Panc1 (cell line): Measurements from ENCODE around the gene BCAN. TPM values are rescaled to one million over a fixed set of nuclear protein-coding genes. Genes with fewer than 3 reads are reported as not detected.

Experiments
- ATAC-seq: fragments of 200-7000 bp; cut with Tn5 transposase; 2 replicates; pipeline ENCODE4 v1.9.1; 2020; ENCODE audit warnings: mild to moderate bottlenecking, moderate library complexity
- BruUV-seq: library from RNA; stranded (reverse); fragments of 400-500 nt; replicated peaks from 2 replicates; lab custom pipeline; 2021; lab: Mats Ljungman, UMichigan
- CTCF ChIA-PET: fragments of 300-600 bp; sonication (Branson Sonifier 250); formaldehyde crosslinking; loops from one replicate; lab custom pipeline; 2022; ENCODE audit warnings: antibody characterized with exemption; lab: Charles Lee
- POLR2A ChIA-PET: fragments of 300-600 bp; sonication (Branson Sonifier 250); formaldehyde crosslinking; loops from one replicate; lab custom pipeline; 2022; ENCODE audit warnings: antibody characterized with exemption; lab: Charles Lee
- DNase-seq: peaks from one replicate; pipeline ENCODE4 v3.0.0-alpha.2; 2010; ENCODE audit warnings: low read depth, low spot score
- H3K27ac ChIP-seq: 2 replicates; pipeline ENCODE4 v1.5.1; 2011; ENCODE audit warnings: mild to moderate bottlenecking, low read length, inconsistent platforms
- H3K27me3 ChIP-seq: fragments of 200-500 bp; sonication (Bioruptor generic); 2 replicates; pipeline ENCODE4 v1.6.0; 2014; ENCODE audit warnings: low read length, inconsistent platforms; ENCODE audit not compliant: control insufficient read depth, insufficient read depth
- H3K36me3 ChIP-seq: fragments of 200-500 bp; sonication (Bioruptor generic); 2 replicates; pipeline ENCODE4 v1.5.1; 2014; ENCODE audit warnings: inconsistent platforms, mild to moderate bottlenecking, low read length, moderate library complexity; ENCODE audit not compliant: control insufficient read depth, insufficient read depth
- H3K4me1 ChIP-seq: 2 replicates; pipeline ENCODE4 v1.5.1; 2011; ENCODE audit warnings: inconsistent platforms, mild to moderate bottlenecking, low read length, moderate library complexity; ENCODE audit not compliant: control insufficient read depth, insufficient read depth
- H3K4me3 ChIP-seq, 2 experiments: 2 replicates each; pipeline ENCODE4 v1.5.1; 2011 to 2012; ENCODE audit warnings: low read depth in 2 of 2, low read length in 2 of 2, mild to moderate bottlenecking in 2 of 2, inconsistent platforms in 1 of 2, moderate library complexity in 1 of 2
- H3K9me3 ChIP-seq: fragments of 200-500 bp; sonication (Bioruptor generic); 2 replicates; pipeline ENCODE4 v1.5.1; 2014; ENCODE audit warnings: low read depth, mild to moderate bottlenecking, inconsistent platforms, low read length, moderate library complexity; ENCODE audit not compliant: control insufficient read depth, insufficient read depth
- POLR2AphosphoS5 ChIP-seq: IDR thresholded peaks from 2 replicates; pipeline ENCODE4 v1.6.1; 2012; ENCODE audit warnings: mild to moderate bottlenecking, low read depth, low read length, moderate library complexity
- SIN3A ChIP-seq: IDR thresholded peaks from 2 replicates; pipeline ENCODE4 v1.6.1; 2012; ENCODE audit warnings: low read depth, mild to moderate bottlenecking, low read length, moderate library complexity, borderline replicate concordance; ENCODE audit not compliant: insufficient read depth
- TCF7L2 ChIP-seq: IDR thresholded peaks from 2 replicates; pipeline ENCODE4 v1.6.1; 2011; ENCODE audit warnings: mild to moderate bottlenecking, low read depth, low read length, inconsistent platforms
- in situ Hi-C: cut with HindIII; loops from 2 replicates; pipeline ENCODE4 v1.10.0; 2016; ENCODE audit warnings: low sequenced_read_pairs, low pct_unique_long_range_greater_than_20kb
- intact Hi-C: fragments of 100-400 bp; cut with micrococcal nuclease; formaldehyde crosslinking; loops from one replicate; pipeline ENCODE4 v1.10.0; 2022; ENCODE audit not compliant: unreplicated experiment
- total RNA-seq: library from RNA; stranded (reverse); gene quantifications from one replicate; pipeline ENCODE4 v1.2.1, GENCODE V29; 2021; ENCODE audit not compliant: unreplicated experiment
- TF ChIP-seq, protein P1 (sequence below): fragments of 450-650 bp; IDR thresholded peaks from 2 replicates; pipeline ENCODE4 v1.5.1; 2017; ENCODE audit warnings: mild to moderate bottlenecking
- TF ChIP-seq, protein P2 (sequence below), 2 experiments: IDR thresholded peaks; 2 replicates each; pipeline ENCODE4 v1.6.1; 2011 to 2012; ENCODE audit warnings: low read depth in 2 of 2, control low read depth in 1 of 2, low read length in 1 of 2, mild to moderate bottlenecking in 1 of 2, moderate library complexity in 1 of 2; ENCODE audit not compliant: insufficient read depth in 1 of 2

The BCAN gene
- total RNA-seq, 1 experiment from 2014 or later: 0.57 TPM

DNA sequence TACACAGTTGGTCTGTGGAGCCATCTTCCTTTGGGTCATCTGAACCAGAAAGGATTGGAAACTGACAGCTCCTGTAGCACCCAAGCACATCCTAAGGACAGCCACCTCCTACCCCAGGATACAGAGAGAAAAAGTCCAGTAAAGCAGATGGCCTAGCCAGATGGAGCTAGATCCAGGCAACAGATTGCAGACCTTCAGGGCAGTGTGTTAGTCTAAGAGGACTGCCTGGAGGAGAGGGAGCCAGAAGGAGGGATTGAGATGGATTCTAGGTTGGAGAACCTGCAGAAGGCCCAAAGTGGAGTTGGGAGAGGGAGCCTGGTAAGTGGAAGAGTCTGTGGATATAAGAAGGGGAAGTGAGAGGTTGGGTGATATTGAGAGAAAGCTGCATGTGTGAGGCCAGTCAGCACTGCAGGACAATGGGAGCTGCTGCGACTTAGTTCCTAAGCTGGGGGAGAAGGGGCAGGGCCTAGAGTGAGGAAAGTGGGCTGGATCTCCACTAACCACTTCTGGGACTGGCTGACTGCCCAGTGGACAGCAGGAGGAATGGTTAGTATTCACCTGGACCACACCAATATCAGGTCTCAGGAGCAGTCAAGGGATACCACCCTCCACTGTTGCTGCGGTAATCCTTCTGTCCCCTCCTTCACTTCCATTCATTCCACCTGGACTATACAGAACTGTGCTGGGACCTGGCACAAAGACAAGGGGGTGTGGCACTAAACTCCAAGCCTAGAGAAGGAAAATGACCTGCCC lies 13.4 kb downstream of the BCAN start:
- no peak for TF ChIP-seq POLR2AphosphoS5
- TF ChIP-seq, protein P1, sequence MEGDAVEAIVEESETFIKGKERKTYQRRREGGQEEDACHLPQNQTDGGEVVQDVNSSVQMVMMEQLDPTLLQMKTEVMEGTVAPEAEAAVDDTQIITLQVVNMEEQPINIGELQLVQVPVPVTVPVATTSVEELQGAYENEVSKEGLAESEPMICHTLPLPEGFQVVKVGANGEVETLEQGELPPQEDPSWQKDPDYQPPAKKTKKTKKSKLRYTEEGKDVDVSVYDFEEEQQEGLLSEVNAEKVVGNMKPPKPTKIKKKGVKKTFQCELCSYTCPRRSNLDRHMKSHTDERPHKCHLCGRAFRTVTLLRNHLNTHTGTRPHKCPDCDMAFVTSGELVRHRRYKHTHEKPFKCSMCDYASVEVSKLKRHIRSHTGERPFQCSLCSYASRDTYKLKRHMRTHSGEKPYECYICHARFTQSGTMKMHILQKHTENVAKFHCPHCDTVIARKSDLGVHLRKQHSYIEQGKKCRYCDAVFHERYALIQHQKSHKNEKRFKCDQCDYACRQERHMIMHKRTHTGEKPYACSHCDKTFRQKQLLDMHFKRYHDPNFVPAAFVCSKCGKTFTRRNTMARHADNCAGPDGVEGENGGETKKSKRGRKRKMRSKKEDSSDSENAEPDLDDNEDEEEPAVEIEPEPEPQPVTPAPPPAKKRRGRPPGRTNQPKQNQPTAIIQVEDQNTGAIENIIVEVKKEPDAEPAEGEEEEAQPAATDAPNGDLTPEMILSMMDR: no peak
- no peak for TF ChIP-seq TCF7L2
- TF ChIP-seq SIN3A: no peak
- TF ChIP-seq, protein P2, sequence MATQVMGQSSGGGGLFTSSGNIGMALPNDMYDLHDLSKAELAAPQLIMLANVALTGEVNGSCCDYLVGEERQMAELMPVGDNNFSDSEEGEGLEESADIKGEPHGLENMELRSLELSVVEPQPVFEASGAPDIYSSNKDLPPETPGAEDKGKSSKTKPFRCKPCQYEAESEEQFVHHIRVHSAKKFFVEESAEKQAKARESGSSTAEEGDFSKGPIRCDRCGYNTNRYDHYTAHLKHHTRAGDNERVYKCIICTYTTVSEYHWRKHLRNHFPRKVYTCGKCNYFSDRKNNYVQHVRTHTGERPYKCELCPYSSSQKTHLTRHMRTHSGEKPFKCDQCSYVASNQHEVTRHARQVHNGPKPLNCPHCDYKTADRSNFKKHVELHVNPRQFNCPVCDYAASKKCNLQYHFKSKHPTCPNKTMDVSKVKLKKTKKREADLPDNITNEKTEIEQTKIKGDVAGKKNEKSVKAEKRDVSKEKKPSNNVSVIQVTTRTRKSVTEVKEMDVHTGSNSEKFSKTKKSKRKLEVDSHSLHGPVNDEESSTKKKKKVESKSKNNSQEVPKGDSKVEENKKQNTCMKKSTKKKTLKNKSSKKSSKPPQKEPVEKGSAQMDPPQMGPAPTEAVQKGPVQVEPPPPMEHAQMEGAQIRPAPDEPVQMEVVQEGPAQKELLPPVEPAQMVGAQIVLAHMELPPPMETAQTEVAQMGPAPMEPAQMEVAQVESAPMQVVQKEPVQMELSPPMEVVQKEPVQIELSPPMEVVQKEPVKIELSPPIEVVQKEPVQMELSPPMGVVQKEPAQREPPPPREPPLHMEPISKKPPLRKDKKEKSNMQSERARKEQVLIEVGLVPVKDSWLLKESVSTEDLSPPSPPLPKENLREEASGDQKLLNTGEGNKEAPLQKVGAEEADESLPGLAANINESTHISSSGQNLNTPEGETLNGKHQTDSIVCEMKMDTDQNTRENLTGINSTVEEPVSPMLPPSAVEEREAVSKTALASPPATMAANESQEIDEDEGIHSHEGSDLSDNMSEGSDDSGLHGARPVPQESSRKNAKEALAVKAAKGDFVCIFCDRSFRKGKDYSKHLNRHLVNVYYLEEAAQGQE (IDR thresholded peaks at IDR 0.05; ENCODE audit: insufficient read depth in 1 of 2, low read depth in 2 of 2, low read length in 1 of 2): no peak
- POLR2A ChIA-PET: no interaction called here
- no peaks in the 10 kb centered on the region; the same call in 1 of the 2 replicates for H3K36me3 ChIP-seq
- H3K4me1 ChIP-seq: peaks cover 14% of the 10 kb centered on the region
- in situ Hi-C loops: no loop called here
- H3K27me3 ChIP-seq: no peaks in the 10 kb centered on the region
- DNase-seq: no peak
- ATAC-seq: no peak
- no peak overlapping the region for H3K27ac ChIP-seq
- intact Hi-C loops: no loop called here
- no peaks in the 10 kb centered on the region for H3K9me3 ChIP-seq
- BruUV-seq: no TSS peak
- no peak overlapping the region for H3K4me3 ChIP-seq
- CTCF ChIA-PET: interaction anchor here (0.7 to 5.6 kb wide), 2 partner anchors 12 to 29 kb away, joined by 4 to 41 read pairs; no protein-coding TSS in a partner anchor

DNA sequence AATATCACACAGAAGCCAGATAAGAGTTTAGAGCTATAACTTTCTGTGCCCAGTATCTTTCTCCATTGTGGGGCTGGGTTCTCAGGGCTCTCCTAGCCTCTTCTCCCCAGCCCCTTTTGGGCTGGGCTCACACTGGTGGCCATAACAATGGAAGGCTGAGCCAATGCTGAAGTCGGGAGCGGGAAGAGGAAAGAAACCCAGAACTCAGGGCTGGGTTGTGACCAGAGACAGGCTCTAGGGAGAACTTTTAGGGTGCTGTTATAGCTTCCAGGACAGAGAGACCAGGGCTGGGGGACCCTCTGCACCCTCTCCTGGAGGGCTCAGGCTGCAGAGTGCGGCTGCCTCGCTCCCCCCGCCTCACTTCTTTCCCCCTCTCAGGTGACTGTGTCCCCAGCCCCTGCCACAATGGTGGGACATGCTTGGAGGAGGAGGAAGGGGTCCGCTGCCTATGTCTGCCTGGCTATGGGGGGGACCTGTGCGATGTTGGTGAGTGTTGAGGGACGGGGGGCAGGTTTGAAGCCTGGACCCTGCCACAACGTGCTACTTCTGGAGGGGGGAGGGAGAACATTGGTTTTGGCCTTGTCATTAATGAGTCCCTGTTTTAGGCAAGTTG lies 14.1 kb downstream of the BCAN start:
- no peak for ATAC-seq
- no peak for DNase-seq
- Histone ChIP-seq H3K27ac (no peak overlapping the region), H3K4me1 (peaks cover 21% of the 10 kb centered on the region), H3K36me3 (no peaks in the 10 kb centered on the region; the same call in 1 of the 2 replicates), H3K27me3 (no peaks in the 10 kb centered on the region), H3K9me3 (no peaks in the 10 kb centered on the region), H3K4me3 (no peak overlapping the region)
- ChIA-PET POLR2A (no interaction called here), CTCF (interaction anchor here (2.3 to 5.6 kb wide), 2 partner anchors 29 to 32 kb away, joined by 11 to 41 read pairs; no protein-coding TSS in a partner anchor)
- TF ChIP-seq SIN3A (no peak), POLR2AphosphoS5 (no peak), TCF7L2 (no peak)
- TF ChIP-seq, protein P2 (IDR thresholded peaks at IDR 0.05; ENCODE audit: insufficient read depth in 1 of 2, low read depth in 2 of 2, low read length in 1 of 2): no peak
- TF ChIP-seq, protein P1: no peak
- BruUV-seq: no TSS peak
- intact Hi-C loops: no loop called here
- in situ Hi-C loops: no loop called here
